Midbrain (tissue), 1 donor: ENCODE results near the gene TEAD1.

Experiments
- DNase-seq: peaks from one replicate; lab custom pipeline; 2025; lab: John Stamatoyannopoulos, UW

Gene TEAD1

DNA sequence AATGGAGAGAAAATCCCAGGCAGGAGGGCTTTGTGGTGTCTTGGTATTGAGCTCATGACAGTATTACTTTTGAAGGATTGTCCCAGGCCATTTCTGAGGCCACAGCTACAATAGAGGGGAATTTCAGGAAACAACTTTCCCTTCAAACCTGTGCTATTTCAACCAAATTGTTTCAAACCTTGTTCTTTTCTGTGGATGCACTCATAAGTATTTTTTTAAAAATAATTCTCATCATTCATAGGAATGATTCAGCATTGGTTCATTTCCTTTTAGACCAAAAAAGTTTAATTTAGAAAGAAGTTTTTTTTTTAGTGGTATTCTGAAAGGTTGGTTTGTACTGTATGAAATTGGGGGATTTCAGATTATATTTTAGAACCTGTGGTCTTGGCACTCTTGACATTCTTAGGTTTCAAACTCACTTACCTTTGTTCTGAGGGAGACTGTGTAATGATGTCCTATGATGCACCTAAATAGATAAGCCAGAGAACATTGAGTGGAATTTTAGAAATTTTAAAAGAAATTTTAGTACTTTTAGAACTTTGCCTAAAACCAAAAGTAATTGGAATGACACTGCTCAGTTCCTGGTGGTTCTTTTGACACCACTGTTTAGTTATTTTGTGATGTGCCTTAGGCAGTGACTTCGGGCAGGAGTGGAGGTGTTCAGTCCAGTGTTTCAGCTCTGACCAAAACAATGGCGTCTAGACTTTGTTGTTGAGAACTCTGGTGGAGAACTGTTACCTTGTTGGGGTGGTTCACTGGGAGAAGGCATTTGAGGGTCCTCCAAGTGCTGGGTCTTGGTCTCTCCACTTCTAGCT, 12.2 kb downstream of the TEAD1 start:
- no peak for DNase-seq

DNA sequence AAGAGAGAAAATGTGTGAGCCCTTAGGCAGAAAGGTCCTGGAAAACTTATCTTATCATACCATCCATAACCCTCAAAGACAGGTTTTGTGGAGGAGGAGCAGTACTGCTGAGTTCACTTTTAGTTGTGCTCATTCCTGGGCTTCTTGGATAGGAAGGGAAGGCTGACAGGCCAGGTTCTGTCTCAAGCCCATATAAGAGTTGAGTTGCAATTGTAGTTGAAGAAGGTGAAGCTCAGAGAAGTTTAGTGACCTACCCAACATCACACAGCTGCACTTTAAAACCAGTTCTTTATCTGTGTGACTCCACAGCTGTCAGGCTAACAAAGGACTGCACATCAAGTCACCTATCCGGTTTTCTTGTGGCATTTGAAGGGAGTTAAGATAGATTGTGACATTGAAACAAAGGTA, 13.0 kb downstream of the TEAD1 start:
- no peak for DNase-seq

- no peak for DNase-seq
Measured at GRCh38 chr11:12687740-12688139, 13.5 kb downstream of the TEAD1 start.

DNA sequence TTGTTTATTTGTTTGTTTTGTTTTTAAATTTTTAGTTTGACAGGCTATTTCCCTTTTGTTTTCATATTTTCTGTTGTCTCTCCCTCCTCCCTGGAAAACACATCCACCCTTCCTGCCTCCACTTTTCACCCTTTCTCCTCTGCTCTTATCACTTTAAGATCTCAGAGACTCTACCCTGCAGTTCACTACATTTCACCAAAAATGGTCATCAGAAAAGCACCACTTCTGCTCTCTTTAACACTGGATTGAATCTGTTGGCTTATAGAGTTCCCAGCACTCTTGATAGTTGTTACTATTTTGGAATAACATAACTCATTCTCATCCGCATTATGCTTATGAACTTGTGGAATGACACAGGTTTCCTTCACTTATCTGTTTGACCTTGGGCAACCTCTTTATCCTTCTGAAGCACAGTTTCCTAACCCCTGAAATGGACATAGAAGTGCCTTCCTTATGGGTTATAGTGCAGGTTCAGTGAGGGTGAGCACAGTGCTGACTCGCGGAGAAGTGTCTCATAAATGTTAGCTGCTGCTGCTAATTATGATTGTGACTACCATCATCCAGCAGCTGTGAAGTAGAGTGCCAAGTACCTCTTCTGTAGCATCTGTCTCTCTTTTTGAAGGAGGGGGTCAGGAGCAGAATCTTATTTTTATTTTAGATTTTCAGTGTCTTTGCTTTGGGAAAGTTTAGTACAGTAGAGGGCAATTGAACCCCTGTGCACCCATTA, 15.0 kb downstream of the TEAD1 start:
- DNase-seq = no peak

DNA sequence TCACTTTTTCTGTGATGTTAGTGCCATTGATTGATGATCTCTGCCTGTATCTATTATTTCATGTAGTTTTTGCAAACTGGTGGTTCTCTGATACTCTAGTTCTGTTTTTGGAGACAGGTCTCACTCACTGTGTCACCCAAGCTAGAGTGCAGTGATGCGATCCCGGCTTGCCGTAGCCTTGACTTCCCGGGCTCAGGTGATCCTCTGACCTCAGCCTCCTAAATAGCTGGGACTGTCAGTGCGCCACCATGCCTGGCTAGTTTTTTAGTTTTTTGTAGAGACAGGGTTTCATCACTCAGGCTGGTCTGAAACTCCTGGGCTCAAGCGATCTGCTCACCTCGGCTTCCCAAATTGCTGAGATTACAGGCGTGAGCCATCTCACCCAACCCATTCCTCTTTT, 16.4 kb downstream of the TEAD1 start:
- DNase-seq = no peak

DNA sequence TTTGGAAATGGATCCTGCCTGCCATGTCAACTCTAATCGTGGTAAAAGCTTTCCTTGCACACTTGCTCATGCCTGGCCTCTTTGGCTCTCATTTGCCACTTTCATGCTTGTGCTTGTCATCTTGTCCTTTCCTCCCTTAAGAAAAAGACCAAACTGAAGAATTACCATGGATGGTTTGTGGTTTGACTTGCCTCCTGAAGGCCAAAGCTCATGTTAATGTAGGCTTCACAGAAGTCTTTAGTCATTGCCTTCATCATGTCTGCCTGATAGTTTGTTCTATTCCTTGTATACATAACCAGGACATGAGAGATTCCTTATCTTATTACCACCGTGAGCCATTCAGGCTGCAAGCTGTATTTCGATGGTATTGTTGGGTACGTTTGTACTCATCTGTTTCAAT, 17.3 kb downstream of the TEAD1 start:
- no peak for DNase-seq

DNA sequence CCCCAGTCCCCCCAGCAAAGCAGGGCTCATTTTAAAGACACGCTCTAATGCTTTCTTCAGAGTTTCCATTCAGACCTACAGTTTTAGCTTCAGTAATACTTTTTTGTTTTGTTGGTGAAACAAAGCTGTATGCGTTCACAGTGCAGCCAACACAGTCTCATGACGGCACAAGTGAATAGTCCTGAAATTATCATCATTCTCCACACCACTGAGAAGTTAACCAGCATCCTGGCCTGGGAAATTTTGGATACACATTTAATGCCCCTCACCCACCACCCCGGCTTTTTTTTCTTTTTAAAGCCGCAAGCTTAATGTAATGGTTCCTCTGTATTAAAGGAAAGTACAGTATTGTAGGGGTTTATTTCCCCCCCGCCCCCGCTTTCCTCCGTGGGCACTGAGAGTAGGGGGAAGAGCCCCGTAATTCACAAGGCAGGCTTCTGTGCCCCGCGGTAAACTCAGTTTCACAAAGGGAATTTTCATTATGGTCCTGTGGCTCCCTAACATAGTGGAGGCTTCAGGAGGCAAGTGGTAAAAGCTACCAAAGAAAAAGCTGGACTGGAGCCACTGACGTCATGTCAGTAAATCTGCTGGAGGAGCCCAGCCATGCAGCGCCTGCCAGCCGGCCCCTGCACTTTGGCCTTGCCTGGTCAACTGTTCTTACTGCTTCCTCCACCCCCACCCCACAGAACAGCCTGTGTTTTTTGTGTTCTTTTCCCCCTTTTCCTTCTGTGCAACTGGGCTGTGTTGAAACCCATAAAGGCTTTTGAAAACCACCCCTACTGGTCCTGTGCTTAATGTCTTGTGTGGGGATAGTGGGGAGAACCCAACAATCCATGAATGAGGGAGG, 18.2 kb downstream of the TEAD1 start:
- peak; percentile 74 for DNase-seq

GRCh38 chr11:12693094-12693478, 18.9 kb downstream of the TEAD1 start:
- no peak for DNase-seq

DNA sequence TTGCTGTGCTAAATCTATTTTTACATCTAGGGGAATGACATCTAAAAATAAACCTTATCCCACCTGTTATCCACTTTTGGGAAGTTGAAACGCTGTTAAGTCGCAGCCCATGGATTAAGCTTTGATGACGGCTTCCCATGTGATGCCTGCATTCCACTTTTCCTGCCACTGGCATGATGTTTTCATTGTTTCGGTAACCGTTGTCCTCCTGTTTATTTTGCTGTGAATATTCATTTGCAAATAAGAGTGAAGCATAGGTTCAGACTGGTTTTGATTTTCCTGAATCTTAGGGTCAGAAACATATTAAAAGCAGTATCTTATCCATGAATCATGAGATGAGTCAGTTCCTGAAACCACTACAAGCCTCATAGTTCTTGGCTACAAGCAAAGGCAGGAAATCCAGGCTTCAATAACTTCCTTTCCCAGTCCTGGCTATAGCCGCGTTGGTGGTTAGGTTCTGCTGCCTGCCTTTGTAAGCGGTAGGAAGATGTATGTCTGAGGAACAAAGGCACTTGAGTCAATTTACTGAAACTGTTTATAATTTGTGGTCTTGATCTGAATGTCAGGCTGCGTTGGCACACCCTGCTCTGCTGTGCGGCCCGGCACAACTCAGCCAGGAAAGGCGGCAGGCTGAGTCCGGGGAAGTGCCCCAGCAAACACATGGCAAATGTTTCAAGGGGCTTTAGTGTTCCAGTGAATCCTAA, 19.4 kb downstream of the TEAD1 start:
- DNase-seq = peak; percentile 69

- peak; percentile 69 for DNase-seq
Measured at GRCh38 chr11:12694183-12694531, 19.9 kb downstream of the TEAD1 start.

DNA sequence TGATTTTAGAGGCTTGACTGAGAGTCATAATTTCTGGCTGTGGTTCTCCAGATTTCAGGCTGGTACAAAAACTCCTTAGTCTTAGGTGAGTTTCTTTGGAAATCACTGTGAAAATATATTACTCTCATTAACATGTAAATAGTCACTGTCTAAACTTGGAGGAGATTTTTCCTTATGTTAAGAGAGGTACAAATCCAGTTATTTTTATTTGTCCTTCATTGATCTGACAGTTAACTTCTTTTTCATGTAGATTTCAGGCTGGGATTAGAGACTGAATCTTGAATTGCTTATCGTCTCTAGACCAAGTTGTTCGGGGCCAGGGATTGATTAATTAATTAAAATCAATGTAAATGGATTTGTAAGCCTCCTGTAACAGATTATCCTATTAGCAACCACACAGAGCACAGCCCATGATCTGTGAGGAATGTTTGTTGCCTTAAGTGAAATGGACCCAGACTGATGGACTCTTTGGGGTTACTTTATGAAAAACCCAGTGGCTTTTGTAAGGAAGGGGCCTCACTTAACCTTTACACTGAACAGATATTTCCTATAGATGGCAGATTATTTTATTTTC, 21.1 kb downstream of the TEAD1 start:
- DNase-seq = no peak

- DNase-seq = no peak
Measured at GRCh38 chr11:12695873-12696272, 21.7 kb downstream of the TEAD1 start.

DNA sequence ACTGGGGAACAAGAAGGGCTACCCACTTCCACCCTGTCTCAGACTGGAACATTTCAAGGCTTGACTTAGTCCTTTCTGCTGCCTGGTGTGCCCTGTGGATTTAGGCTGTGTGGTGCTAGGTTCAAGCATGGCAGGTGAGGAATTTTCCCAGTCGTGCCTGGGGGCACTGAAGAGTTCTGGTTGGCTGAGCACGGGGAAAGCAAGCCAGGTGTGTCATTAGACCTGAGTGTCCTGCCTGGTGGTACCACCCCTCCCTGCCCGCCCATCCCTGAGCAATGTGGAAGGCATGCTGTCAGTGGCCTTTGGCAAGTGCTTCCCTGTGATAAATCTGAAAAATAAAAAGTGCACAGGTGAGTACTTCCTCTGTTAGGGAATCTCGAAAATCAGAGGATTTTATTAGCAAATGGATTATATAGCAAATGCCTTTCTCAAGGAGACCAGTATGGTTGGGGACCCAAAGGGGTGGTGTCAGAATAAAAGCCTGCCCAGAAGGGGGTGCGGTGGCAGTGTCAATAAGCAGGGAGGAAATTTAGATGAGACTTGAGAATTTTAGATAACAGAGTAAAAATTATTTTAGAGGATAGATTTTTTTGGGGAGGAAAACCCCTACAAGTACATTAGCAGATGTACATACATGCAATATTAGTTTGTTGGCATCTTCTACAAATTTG, 22.8 kb downstream of the TEAD1 start:
- DNase-seq = no peak

- DNase-seq = no peak
Measured at GRCh38 chr11:12698048-12698447, 23.8 kb downstream of the TEAD1 start.

DNA sequence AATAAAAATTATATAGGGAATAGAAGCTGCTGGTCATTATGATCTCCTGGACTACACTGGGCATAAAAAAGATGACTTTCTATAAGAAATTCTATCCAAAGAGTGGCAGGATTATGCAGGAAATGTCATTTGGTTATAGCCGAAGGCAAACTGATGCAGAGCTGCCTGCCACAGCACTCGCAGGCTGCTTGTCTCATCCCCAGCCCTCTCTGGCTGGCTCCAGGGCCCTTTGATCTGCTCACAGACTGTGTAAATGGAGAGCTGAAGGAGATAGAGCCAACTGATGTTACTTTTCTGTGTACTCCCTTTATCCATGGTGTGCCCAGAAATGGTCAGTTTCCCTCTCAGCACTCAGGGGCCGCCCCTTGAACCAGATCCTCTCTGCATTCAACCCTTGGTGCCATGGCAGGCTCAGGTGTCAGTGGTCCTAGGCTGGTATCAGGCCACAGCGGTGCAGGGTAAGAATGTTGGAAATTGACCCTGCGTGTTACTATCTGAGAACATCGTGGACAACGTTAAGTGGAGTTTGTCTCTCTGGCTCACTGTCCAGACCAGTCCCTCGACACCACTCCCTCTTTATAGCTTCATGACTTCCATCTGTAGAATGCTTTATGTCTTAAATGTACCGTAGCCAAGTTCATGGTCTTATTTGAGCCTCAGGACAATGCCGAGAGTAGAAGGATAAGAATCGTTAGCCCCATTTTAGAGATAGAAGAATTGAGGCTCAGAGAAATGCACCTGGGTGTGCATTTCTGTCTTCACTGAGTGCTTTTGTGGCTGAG, 27.8 kb downstream of the TEAD1 start:
- no peak for DNase-seq

DNA sequence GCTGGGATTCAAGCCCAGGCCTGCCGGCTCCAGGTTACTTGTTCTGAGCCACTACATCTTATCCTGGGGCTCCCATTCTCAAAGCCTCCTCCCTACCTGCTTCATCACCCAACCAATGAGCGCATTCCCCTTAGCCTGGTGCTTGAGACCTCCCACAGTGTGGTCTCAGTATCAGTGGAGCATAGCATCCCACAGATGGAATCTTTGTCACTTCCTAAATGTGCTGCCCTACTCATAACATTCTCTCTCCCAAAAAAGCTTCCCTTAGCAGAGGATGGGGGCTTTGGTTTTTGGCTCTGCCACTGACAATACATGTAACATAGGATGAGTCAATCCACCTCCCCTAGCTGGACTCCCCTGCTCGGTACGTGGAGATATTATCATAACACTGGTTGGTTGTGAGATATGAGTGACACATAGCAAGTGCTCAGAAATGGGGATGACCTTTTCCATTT, 28.8 kb downstream of the TEAD1 start:
- no peak for DNase-seq

- no peak for DNase-seq
Measured at GRCh38 chr11:12704049-12704448, 29.8 kb downstream of the TEAD1 start.

DNA sequence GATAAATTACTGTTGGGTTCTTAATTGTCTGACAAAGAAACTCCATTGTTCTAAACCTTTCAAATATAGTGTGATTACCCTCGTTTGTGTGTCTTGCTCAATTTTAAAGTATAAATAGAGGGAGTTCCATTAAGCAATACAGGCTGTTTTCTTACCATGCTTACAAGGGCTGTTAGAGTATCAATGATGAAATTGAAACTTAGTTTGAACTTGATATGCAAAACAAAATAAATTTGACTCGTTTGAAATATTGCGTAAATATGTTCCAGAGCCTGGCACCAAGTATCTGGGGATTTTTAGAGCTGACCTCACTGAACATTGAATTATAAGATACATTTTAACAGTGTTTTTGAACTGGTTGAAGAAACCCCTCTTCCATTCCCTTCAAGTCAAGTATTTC, 31.7 kb downstream of the TEAD1 start:
- no peak for DNase-seq

DNA sequence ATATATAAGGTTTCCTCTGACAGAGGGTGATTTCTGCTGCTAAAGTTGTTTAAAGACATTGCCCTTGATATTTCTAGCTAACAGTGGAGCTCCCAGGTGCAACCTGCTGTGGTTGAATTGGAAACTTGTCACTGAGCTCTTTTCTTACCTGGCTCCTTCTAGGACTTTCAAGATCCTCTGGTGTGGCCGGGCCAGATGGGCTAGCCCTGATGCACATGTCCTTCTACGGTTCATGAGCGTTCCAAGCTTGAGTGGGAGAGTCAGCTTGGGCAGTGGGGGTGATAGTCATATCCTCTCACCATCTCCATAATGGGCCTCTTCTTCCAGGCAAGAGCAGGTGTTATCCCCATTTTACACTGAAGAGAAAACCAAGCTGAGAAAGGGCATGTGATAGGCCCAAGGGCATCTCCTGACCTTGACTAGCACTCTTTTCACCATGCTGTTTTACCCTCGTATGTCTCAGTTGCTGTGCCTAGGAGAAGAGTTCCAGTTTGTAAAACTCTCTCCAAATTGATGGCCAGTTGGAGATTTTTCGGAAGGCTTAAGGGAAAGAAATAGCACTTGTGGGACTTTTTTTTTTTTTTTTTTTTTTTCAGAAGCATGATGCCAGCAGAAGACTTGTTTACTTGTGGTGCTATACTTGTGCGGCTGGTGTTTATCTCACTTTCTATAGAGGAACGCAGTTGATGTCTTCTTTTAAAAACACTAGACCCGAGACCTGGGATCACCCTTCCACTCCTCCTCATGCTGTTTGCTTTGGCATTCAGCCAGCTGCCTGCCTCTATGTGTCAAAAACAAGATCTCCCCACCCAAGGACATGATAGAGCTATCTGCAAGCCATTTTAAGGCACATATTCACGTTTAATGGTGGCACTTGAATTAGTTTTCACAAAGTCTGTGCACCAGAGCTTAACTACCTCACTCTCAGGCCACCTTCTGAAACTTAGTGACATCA, 32.6 kb downstream of the TEAD1 start:
- DNase-seq = no peak
